HCT116 (cell line): ENCODE data around the gene ZNF222. TPM values are rescaled to one million over a fixed set of nuclear protein-coding genes. Genes with fewer than 3 reads are reported as not detected.

Source experiments
- ATAC-seq: fragments of 200-7000 bp; cut with Tn5 transposase; 2 replicates; pipeline ENCODE4 v1.9.1; 2020; ENCODE audit warnings: mild to moderate bottlenecking, moderate library complexity
- BruUV-seq: library from RNA; stranded (reverse); fragments of 400-500 nt; replicated peaks from 2 replicates; lab custom pipeline; 2021; lab: Mats Ljungman, UMichigan
- CTCF ChIA-PET: fragments of 300-600 bp; sonication (Branson Sonifier 250); formaldehyde crosslinking; loops from one replicate; lab custom pipeline; 2021; ENCODE audit warnings: antibody characterized with exemption; lab: Charles Lee
- POLR2A ChIA-PET: fragments of 300-600, 350-600 bp; sonication (Branson Sonifier 250); formaldehyde crosslinking; loops from one replicate; lab custom pipeline; 2021; ENCODE audit warnings: antibody characterized with exemption; lab: Charles Lee
- RAD21 ChIA-PET, 2 experiments: fragments of 300-600 bp; sonication (Branson Sonifier 250); formaldehyde crosslinking; loops; one replicate each; lab custom pipeline; 2023; ENCODE audit warnings: low total read pairs in 2 of 2; ENCODE audit not compliant: uncharacterized antibody in 2 of 2, unreplicated experiment in 2 of 2, low non-redundant PET in 1 of 2; lab: Charles Lee
- DNase-seq: peaks from one replicate; pipeline ENCODE4 v3.0.0-alpha.2; 2010; ENCODE audit warnings: low read depth, low spot score
- H2AFZ ChIP-seq: fragments of 200-600 bp; shearing (Covaris generic), sonication (generic); 2 replicates; pipeline ENCODE4 v1.6.1; 2017; ENCODE audit warnings: low read depth, mixed run types, mixed read lengths, antibody characterized with exemption, low read length; ENCODE audit not compliant: poor library complexity, severe bottlenecking
- H3K27ac ChIP-seq: 2 replicates; pipeline ENCODE4 v1.5.1; 2012; ENCODE audit warnings: low read depth, low read length
- H3K27me3 ChIP-seq: fragments of 200-600 bp; sonication (generic); 2 replicates; pipeline ENCODE4 v1.6.1; 2016; ENCODE audit warnings: mixed run types, low read length, mixed read lengths; ENCODE audit not compliant: insufficient read depth
- H3K36me3 ChIP-seq, 2 experiments: fragments of 200-500 bp in 1 of 2; fragments of 200-600 bp in 1 of 2; sonication (Bioruptor generic) in 1 of 2; sonication (generic) in 1 of 2; 2 replicates each; pipeline versions ENCODE4 v1.5.1 to v1.6.1; 2014 to 2016; ENCODE audit warnings: low read length in 2 of 2, inconsistent platforms in 1 of 2, mixed read lengths in 1 of 2, mixed run types in 1 of 2; ENCODE audit not compliant: insufficient read depth in 2 of 2, control insufficient read depth in 1 of 2
- H3K4me1 ChIP-seq, 2 experiments: fragments of 200-600 bp in 1 of 2; sonication (generic) in 1 of 2; 2 replicates each; pipeline versions ENCODE4 v1.5.1 to v1.6.1; 2012 to 2017; ENCODE audit warnings: low read length in 2 of 2, inconsistent platforms in 1 of 2, mild to moderate bottlenecking in 1 of 2, mixed read lengths in 1 of 2, mixed run types in 1 of 2, moderate library complexity in 1 of 2; ENCODE audit not compliant: insufficient read depth in 2 of 2, control insufficient read depth in 1 of 2
- H3K4me2 ChIP-seq: fragments of 200-600 bp; sonication (generic); 2 replicates; pipeline ENCODE4 v1.6.1; 2017; ENCODE audit warnings: mixed run types, low read length, mixed read lengths
- H3K4me3 ChIP-seq, 2 experiments: fragments of 200-600 bp in 1 of 2; sonication (generic) in 1 of 2; replicated peaks in 1 of 2; 2 replicates each; pipeline ENCODE4 v1.5.1; 2011 to 2016; ENCODE audit warnings: low read length in 2 of 2, control low read depth in 1 of 2, low read depth in 1 of 2, mild to moderate bottlenecking in 1 of 2, mixed read lengths in 1 of 2, mixed run types in 1 of 2
- H3K79me2 ChIP-seq: fragments of 200-600 bp; sonication (generic); 2 replicates; pipeline ENCODE4 v1.6.1; 2017; ENCODE audit warnings: mild to moderate bottlenecking, mixed run types, low read length, moderate library complexity, mixed read lengths; ENCODE audit not compliant: insufficient read depth
- H3K9ac ChIP-seq: fragments of 200-600 bp; sonication (generic); 2 replicates; pipeline ENCODE4 v1.6.1; 2016; ENCODE audit warnings: low read length, mixed read lengths
- H3K9me2 ChIP-seq: fragments of 200-600 bp; sonication (generic), shearing (Covaris generic); 2 replicates; pipeline ENCODE4 v1.6.1; 2017; ENCODE audit warnings: mixed run types, mild to moderate bottlenecking, moderate library complexity; ENCODE audit not compliant: insufficient read depth
- H3K9me3 ChIP-seq, 2 experiments: fragments of 200-500 bp in 1 of 2; fragments of 200-600 bp in 1 of 2; sonication (Bioruptor generic) in 1 of 2; sonication (generic) in 1 of 2; 2 replicates each; pipeline ENCODE4 v1.6.1; 2014 to 2017; ENCODE audit warnings: low read length in 2 of 2, mixed read lengths in 2 of 2, inconsistent platforms in 1 of 2, low read depth in 1 of 2, mild to moderate bottlenecking in 1 of 2, mixed run types in 1 of 2, moderate library complexity in 1 of 2; ENCODE audit not compliant: control insufficient read depth in 1 of 2, insufficient read depth in 1 of 2
- H4K20me1 ChIP-seq: fragments of 200-600 bp; sonication (generic), shearing (Covaris generic); 2 replicates; pipeline ENCODE4 v1.6.1; 2017; ENCODE audit warnings: mixed run types, mild to moderate bottlenecking, moderate library complexity; ENCODE audit not compliant: insufficient read depth
- POLR2AphosphoS5 ChIP-seq: IDR thresholded peaks from 2 replicates; pipeline ENCODE4 v1.6.1; 2011; ENCODE audit warnings: mild to moderate bottlenecking, low read depth, low read length, moderate library complexity
- ZNF274 ChIP-seq: fragments of 200-500 bp; sonication (Bioruptor generic); IDR thresholded peaks from 2 replicates; pipeline ENCODE4 v1.6.1; 2014; ENCODE audit warnings: mild to moderate bottlenecking, low read depth, low read length, inconsistent platforms
- intact Hi-C: fragments of 100-400 bp; cut with micrococcal nuclease; formaldehyde crosslinking; loops from 2 replicates; pipeline ENCODE4 v1.10.0; 2022
- total RNA-seq: library from RNA; stranded (reverse); gene quantifications from one replicate; pipeline ENCODE4 v1.2.1, GENCODE V29; 2021; ENCODE audit not compliant: unreplicated experiment
- TF ChIP-seq, protein P1 (sequence below): IDR thresholded peaks from 2 replicates; pipeline ENCODE4 v1.6.1; 2012
- TF ChIP-seq, protein P2 (sequence below): IDR thresholded peaks from 2 replicates; pipeline ENCODE4 v1.6.1; 2012; ENCODE audit warnings: low read depth
- TF ChIP-seq, protein P3 (sequence below), 3 experiments: fragments of 200-600 bp in 1 of 3; sonication (generic) in 1 of 3; IDR thresholded peaks in 2 of 3; conservative IDR thresholded peaks in 1 of 3; 2 replicates each; pipeline ENCODE4 v1.5.1; 2012 to 2017; ENCODE audit warnings: low read depth in 2 of 3, low read length in 2 of 3, antibody characterized with exemption in 1 of 3, borderline replicate concordance in 1 of 3, control low read depth in 1 of 3, mild to moderate bottlenecking in 1 of 3, mixed read lengths in 1 of 3, mixed run types in 1 of 3, moderate library complexity in 1 of 3; ENCODE audit not compliant: insufficient read depth in 1 of 3
- TF ChIP-seq, protein P4 (sequence below): IDR thresholded peaks from 2 replicates; pipeline ENCODE4 v1.6.1; 2012

Gene ZNF222
- total RNA-seq, 1 experiment from 2014 or later = 3.0 TPM

DNA sequence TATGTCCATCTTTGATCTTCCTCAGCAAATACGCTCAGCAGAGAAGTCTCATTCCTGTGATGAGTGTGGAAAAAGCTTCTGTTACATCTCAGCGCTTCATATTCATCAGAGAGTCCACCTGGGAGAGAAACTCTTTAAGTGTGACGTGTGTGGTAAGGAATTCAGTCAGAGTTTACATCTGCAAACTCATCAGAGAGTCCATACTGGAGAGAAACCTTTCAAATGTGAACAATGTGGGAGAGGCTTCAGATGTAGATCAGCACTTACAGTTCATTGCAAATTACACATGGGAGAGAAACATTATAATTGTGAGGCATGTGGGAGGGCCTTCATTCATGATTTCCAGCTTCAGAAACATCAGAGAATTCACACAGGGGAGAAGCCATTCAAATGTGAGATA, 41.1 kb downstream of the ZNF222 start:
- no peak overlapping the region for H2AFZ ChIP-seq
- no TSS peak for BruUV-seq
- no peaks in the 10 kb centered on the region for H4K20me1 ChIP-seq
- no peak for DNase-seq
- intact Hi-C loops = no loop called here
- no peaks in the 10 kb centered on the region for H3K79me2 ChIP-seq
- no peak for ATAC-seq
- TF ChIP-seq, protein P1, sequence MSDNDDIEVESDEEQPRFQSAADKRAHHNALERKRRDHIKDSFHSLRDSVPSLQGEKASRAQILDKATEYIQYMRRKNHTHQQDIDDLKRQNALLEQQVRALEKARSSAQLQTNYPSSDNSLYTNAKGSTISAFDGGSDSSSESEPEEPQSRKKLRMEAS = no peak
- TF ChIP-seq, protein P2, sequence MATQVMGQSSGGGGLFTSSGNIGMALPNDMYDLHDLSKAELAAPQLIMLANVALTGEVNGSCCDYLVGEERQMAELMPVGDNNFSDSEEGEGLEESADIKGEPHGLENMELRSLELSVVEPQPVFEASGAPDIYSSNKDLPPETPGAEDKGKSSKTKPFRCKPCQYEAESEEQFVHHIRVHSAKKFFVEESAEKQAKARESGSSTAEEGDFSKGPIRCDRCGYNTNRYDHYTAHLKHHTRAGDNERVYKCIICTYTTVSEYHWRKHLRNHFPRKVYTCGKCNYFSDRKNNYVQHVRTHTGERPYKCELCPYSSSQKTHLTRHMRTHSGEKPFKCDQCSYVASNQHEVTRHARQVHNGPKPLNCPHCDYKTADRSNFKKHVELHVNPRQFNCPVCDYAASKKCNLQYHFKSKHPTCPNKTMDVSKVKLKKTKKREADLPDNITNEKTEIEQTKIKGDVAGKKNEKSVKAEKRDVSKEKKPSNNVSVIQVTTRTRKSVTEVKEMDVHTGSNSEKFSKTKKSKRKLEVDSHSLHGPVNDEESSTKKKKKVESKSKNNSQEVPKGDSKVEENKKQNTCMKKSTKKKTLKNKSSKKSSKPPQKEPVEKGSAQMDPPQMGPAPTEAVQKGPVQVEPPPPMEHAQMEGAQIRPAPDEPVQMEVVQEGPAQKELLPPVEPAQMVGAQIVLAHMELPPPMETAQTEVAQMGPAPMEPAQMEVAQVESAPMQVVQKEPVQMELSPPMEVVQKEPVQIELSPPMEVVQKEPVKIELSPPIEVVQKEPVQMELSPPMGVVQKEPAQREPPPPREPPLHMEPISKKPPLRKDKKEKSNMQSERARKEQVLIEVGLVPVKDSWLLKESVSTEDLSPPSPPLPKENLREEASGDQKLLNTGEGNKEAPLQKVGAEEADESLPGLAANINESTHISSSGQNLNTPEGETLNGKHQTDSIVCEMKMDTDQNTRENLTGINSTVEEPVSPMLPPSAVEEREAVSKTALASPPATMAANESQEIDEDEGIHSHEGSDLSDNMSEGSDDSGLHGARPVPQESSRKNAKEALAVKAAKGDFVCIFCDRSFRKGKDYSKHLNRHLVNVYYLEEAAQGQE = no peak
- TF ChIP-seq ZNF274 (no peak), POLR2AphosphoS5 (no peak)
- TF ChIP-seq, protein P3, sequence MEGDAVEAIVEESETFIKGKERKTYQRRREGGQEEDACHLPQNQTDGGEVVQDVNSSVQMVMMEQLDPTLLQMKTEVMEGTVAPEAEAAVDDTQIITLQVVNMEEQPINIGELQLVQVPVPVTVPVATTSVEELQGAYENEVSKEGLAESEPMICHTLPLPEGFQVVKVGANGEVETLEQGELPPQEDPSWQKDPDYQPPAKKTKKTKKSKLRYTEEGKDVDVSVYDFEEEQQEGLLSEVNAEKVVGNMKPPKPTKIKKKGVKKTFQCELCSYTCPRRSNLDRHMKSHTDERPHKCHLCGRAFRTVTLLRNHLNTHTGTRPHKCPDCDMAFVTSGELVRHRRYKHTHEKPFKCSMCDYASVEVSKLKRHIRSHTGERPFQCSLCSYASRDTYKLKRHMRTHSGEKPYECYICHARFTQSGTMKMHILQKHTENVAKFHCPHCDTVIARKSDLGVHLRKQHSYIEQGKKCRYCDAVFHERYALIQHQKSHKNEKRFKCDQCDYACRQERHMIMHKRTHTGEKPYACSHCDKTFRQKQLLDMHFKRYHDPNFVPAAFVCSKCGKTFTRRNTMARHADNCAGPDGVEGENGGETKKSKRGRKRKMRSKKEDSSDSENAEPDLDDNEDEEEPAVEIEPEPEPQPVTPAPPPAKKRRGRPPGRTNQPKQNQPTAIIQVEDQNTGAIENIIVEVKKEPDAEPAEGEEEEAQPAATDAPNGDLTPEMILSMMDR (IDR thresholded peaks at IDR 0.05 in 2 of 3, conservative IDR thresholded peaks at IDR 0.05 in 1 of 3; ENCODE audit: borderline replicate concordance in 1 of 3, insufficient read depth in 1 of 3, low read depth in 2 of 3, low read length in 2 of 3) = no peak
- TF ChIP-seq, protein P4, sequence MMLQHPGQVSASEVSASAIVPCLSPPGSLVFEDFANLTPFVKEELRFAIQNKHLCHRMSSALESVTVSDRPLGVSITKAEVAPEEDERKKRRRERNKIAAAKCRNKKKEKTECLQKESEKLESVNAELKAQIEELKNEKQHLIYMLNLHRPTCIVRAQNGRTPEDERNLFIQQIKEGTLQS = no peak
- H3K27me3 ChIP-seq = no peaks in the 10 kb centered on the region
- no peak overlapping the region for H3K4me2 ChIP-seq
- H3K9me2 ChIP-seq = no peaks in the 10 kb centered on the region
- H3K9ac ChIP-seq = no peak overlapping the region
- H3K36me3 ChIP-seq = no peaks in the 10 kb centered on the region
- H3K9me3 ChIP-seq = peaks cover 0 to 20% of the 10 kb centered on the region in 2 experiments; a peak in 2 of 4 replicates
- no peak overlapping the region for H3K4me3 ChIP-seq
- CTCF ChIA-PET = no interaction called here
- no peak overlapping the region for H3K27ac ChIP-seq
- H3K4me1 ChIP-seq = no peaks in the 10 kb centered on the region
- POLR2A ChIA-PET = no interaction called here
- RAD21 ChIA-PET = no interaction called here
